HCT116 (cell line): Measurements from ENCODE around the gene DLX5. TPM values are rescaled to one million over a fixed set of nuclear protein-coding genes. Genes with fewer than 3 reads are reported as not detected.

Experiments used
- ATAC-seq: fragments of 200-7000 bp; cut with Tn5 transposase; 2 replicates; pipeline ENCODE4 v1.9.1; 2020; ENCODE audit warnings: mild to moderate bottlenecking, moderate library complexity
- BruUV-seq: library from RNA; stranded (reverse); fragments of 400-500 nt; replicated peaks from 2 replicates; lab custom pipeline; 2021; lab: Mats Ljungman, UMichigan
- CTCF ChIA-PET: fragments of 300-600 bp; sonication (Branson Sonifier 250); formaldehyde crosslinking; loops from one replicate; lab custom pipeline; 2021; ENCODE audit warnings: antibody characterized with exemption; lab: Charles Lee
- POLR2A ChIA-PET: fragments of 300-600, 350-600 bp; sonication (Branson Sonifier 250); formaldehyde crosslinking; loops from one replicate; lab custom pipeline; 2021; ENCODE audit warnings: antibody characterized with exemption; lab: Charles Lee
- RAD21 ChIA-PET, 2 experiments: fragments of 300-600 bp; sonication (Branson Sonifier 250); formaldehyde crosslinking; loops; one replicate each; lab custom pipeline; 2023; ENCODE audit warnings: low total read pairs in 2 of 2; ENCODE audit not compliant: uncharacterized antibody in 2 of 2, unreplicated experiment in 2 of 2, low non-redundant PET in 1 of 2; lab: Charles Lee
- DNase-seq: peaks from one replicate; pipeline ENCODE4 v3.0.0-alpha.2; 2010; ENCODE audit warnings: low read depth, low spot score
- H2AFZ ChIP-seq: fragments of 200-600 bp; shearing (Covaris generic), sonication (generic); 2 replicates; pipeline ENCODE4 v1.6.1; 2017; ENCODE audit warnings: low read depth, mixed run types, mixed read lengths, antibody characterized with exemption, low read length; ENCODE audit not compliant: poor library complexity, severe bottlenecking
- H3K27ac ChIP-seq: 2 replicates; pipeline ENCODE4 v1.5.1; 2012; ENCODE audit warnings: low read depth, low read length
- H3K27me3 ChIP-seq: fragments of 200-600 bp; sonication (generic); 2 replicates; pipeline ENCODE4 v1.6.1; 2016; ENCODE audit warnings: mixed run types, low read length, mixed read lengths; ENCODE audit not compliant: insufficient read depth
- H3K36me3 ChIP-seq, 2 experiments: fragments of 200-500 bp in 1 of 2; fragments of 200-600 bp in 1 of 2; sonication (Bioruptor generic) in 1 of 2; sonication (generic) in 1 of 2; 2 replicates each; pipeline versions ENCODE4 v1.5.1 to v1.6.1; 2014 to 2016; ENCODE audit warnings: low read length in 2 of 2, inconsistent platforms in 1 of 2, mixed read lengths in 1 of 2, mixed run types in 1 of 2; ENCODE audit not compliant: insufficient read depth in 2 of 2, control insufficient read depth in 1 of 2
- H3K4me1 ChIP-seq, 2 experiments: fragments of 200-600 bp in 1 of 2; sonication (generic) in 1 of 2; 2 replicates each; pipeline versions ENCODE4 v1.5.1 to v1.6.1; 2012 to 2017; ENCODE audit warnings: low read length in 2 of 2, inconsistent platforms in 1 of 2, mild to moderate bottlenecking in 1 of 2, mixed read lengths in 1 of 2, mixed run types in 1 of 2, moderate library complexity in 1 of 2; ENCODE audit not compliant: insufficient read depth in 2 of 2, control insufficient read depth in 1 of 2
- H3K4me2 ChIP-seq: fragments of 200-600 bp; sonication (generic); 2 replicates; pipeline ENCODE4 v1.6.1; 2017; ENCODE audit warnings: mixed run types, low read length, mixed read lengths
- H3K4me3 ChIP-seq, 2 experiments: fragments of 200-600 bp in 1 of 2; sonication (generic) in 1 of 2; replicated peaks in 1 of 2; 2 replicates each; pipeline ENCODE4 v1.5.1; 2011 to 2016; ENCODE audit warnings: low read length in 2 of 2, control low read depth in 1 of 2, low read depth in 1 of 2, mild to moderate bottlenecking in 1 of 2, mixed read lengths in 1 of 2, mixed run types in 1 of 2
- H3K79me2 ChIP-seq: fragments of 200-600 bp; sonication (generic); 2 replicates; pipeline ENCODE4 v1.6.1; 2017; ENCODE audit warnings: mild to moderate bottlenecking, mixed run types, low read length, moderate library complexity, mixed read lengths; ENCODE audit not compliant: insufficient read depth
- H3K9ac ChIP-seq: fragments of 200-600 bp; sonication (generic); 2 replicates; pipeline ENCODE4 v1.6.1; 2016; ENCODE audit warnings: low read length, mixed read lengths
- H3K9me2 ChIP-seq: fragments of 200-600 bp; sonication (generic), shearing (Covaris generic); 2 replicates; pipeline ENCODE4 v1.6.1; 2017; ENCODE audit warnings: mixed run types, mild to moderate bottlenecking, moderate library complexity; ENCODE audit not compliant: insufficient read depth
- H3K9me3 ChIP-seq, 2 experiments: fragments of 200-500 bp in 1 of 2; fragments of 200-600 bp in 1 of 2; sonication (Bioruptor generic) in 1 of 2; sonication (generic) in 1 of 2; 2 replicates each; pipeline ENCODE4 v1.6.1; 2014 to 2017; ENCODE audit warnings: low read length in 2 of 2, mixed read lengths in 2 of 2, inconsistent platforms in 1 of 2, low read depth in 1 of 2, mild to moderate bottlenecking in 1 of 2, mixed run types in 1 of 2, moderate library complexity in 1 of 2; ENCODE audit not compliant: control insufficient read depth in 1 of 2, insufficient read depth in 1 of 2
- H4K20me1 ChIP-seq: fragments of 200-600 bp; sonication (generic), shearing (Covaris generic); 2 replicates; pipeline ENCODE4 v1.6.1; 2017; ENCODE audit warnings: mixed run types, mild to moderate bottlenecking, moderate library complexity; ENCODE audit not compliant: insufficient read depth
- CBX3 ChIP-seq: IDR thresholded peaks from 2 replicates; pipeline ENCODE4 v1.6.1; 2012; ENCODE audit warnings: low read depth
- CEBPB ChIP-seq: IDR thresholded peaks from 2 replicates; pipeline ENCODE4 v1.6.1; 2012; ENCODE audit warnings: low read depth
- EGR1 ChIP-seq: IDR thresholded peaks from 2 replicates; pipeline ENCODE4 v1.6.1; 2012; ENCODE audit warnings: low read depth
- ELF1 ChIP-seq: IDR thresholded peaks from 2 replicates; pipeline ENCODE4 v1.6.1; 2012; ENCODE audit warnings: low read depth, borderline replicate concordance
- EZH2 ChIP-seq: fragments of 200-600 bp; sonication (generic); IDR thresholded peaks from 2 replicates; pipeline ENCODE4 v1.6.1; 2017; ENCODE audit warnings: antibody characterized with exemption, mixed run types
- EZH2phosphoT487 ChIP-seq: fragments of 200-600 bp; IDR thresholded peaks from 2 replicates; pipeline ENCODE4 v1.6.1; 2018; ENCODE audit warnings: antibody characterized with exemption, borderline replicate concordance
- FOSL1 ChIP-seq: IDR thresholded peaks from 2 replicates; pipeline ENCODE4 v1.6.1; 2012; ENCODE audit warnings: low read depth
- JUND ChIP-seq: IDR thresholded peaks from 2 replicates; pipeline ENCODE4 v1.6.1; 2012
- POLR2A ChIP-seq: IDR thresholded peaks from 2 replicates; pipeline ENCODE4 v1.7.0; 2011; ENCODE audit warnings: borderline replicate concordance; ENCODE audit not compliant: insufficient read depth, insufficient read length; ENCODE audit errors: extremely low read depth
- RAD21 ChIP-seq: IDR thresholded peaks from 2 replicates; pipeline ENCODE4 v1.6.1; 2012; ENCODE audit warnings: low read depth, mild to moderate bottlenecking
- SIN3A ChIP-seq: IDR thresholded peaks from 2 replicates; pipeline ENCODE4 v1.6.1; 2012; ENCODE audit warnings: low read depth
- SP1 ChIP-seq: IDR thresholded peaks from 2 replicates; pipeline ENCODE4 v1.6.1; 2012; ENCODE audit warnings: low read depth
- SRF ChIP-seq: IDR thresholded peaks from 2 replicates; pipeline ENCODE4 v1.6.1; 2012; ENCODE audit warnings: low read depth
- YY1 ChIP-seq: IDR thresholded peaks from 2 replicates; pipeline ENCODE4 v1.6.1; 2011; ENCODE audit warnings: low read length, low read depth, moderate library complexity, mild to moderate bottlenecking; ENCODE audit not compliant: insufficient replicate concordance; ENCODE audit errors: extremely low read depth
- ZFX ChIP-seq: fragments of 450-650 bp; IDR thresholded peaks from 2 replicates; pipeline ENCODE4 v1.6.1; 2017
- ZNF274 ChIP-seq: fragments of 200-500 bp; sonication (Bioruptor generic); IDR thresholded peaks from 2 replicates; pipeline ENCODE4 v1.6.1; 2014; ENCODE audit warnings: mild to moderate bottlenecking, low read depth, low read length, inconsistent platforms
- intact Hi-C: fragments of 100-400 bp; cut with micrococcal nuclease; formaldehyde crosslinking; loops from 2 replicates; pipeline ENCODE4 v1.10.0; 2022
- total RNA-seq: library from RNA; stranded (reverse); gene quantifications from one replicate; pipeline ENCODE4 v1.2.1, GENCODE V29; 2021; ENCODE audit not compliant: unreplicated experiment
- TF ChIP-seq, protein P1 (sequence below): IDR thresholded peaks from 2 replicates; pipeline ENCODE4 v1.6.1; 2011; ENCODE audit warnings: mild to moderate bottlenecking, low read length, moderate library complexity; ENCODE audit not compliant: insufficient replicate concordance; ENCODE audit errors: extremely low read depth
- TF ChIP-seq, protein P2 (sequence below): IDR thresholded peaks from 2 replicates; pipeline ENCODE4 v1.6.1; 2012
- TF ChIP-seq, protein P3 (sequence below): IDR thresholded peaks from 2 replicates; pipeline ENCODE4 v1.6.1; 2012; ENCODE audit warnings: low read depth
- TF ChIP-seq, protein P4 (sequence below): IDR thresholded peaks from 2 replicates; pipeline ENCODE4 v1.6.1; 2012

The DLX5 gene
- total RNA-seq, 1 experiment from 2014 or later, result not detected

DNA sequence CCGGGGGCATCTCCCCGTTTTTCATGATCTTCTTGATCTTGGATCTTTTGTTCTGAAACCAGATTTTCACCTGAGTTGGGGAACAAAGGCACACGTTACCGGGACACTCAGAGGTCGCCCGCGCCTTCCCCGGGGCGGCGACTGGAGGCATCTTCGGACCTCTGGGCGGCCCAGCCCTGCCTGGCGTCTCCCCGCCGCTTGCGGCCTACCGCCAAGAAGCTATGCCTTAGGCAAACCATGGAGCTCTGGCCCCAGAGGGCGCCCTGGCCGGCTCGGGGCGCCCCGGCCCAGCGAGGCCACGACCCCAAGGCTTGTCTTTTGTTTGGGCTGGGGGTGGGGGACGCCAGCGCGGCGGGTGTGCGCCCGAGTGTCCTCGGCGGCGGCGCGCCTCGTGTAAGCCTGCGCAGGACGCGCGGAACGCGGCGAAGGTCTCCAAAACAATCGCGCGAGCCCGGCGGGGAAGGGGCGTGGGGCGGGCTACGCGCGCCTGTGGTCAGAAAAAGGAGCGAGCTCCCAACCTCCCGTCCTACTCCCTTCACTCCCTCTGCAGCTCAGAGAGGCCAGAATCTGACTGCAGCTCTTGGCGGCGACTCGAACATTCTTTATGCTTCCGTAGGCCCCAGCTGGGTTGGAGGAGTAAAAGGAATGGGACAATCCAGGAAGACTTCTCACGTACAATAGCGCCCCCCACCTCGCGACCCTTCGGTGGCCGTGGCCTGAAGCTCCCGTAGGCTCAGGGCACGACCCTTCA lies 3.5 kb downstream of the DLX5 start:
- TF ChIP-seq CEBPB (no peak), ELF1 (no peak), RAD21 (no peak), EGR1 (no peak), SRF (no peak), YY1 (no peak), EZH2 (no peak), SP1 (no peak), SIN3A (no peak), JUND (no peak), EZH2phosphoT487 (no peak), ZNF274 (no peak), POLR2A (no peak), ZFX (no peak), CBX3 (no peak), FOSL1 (no peak)
- TF ChIP-seq, protein P1, sequence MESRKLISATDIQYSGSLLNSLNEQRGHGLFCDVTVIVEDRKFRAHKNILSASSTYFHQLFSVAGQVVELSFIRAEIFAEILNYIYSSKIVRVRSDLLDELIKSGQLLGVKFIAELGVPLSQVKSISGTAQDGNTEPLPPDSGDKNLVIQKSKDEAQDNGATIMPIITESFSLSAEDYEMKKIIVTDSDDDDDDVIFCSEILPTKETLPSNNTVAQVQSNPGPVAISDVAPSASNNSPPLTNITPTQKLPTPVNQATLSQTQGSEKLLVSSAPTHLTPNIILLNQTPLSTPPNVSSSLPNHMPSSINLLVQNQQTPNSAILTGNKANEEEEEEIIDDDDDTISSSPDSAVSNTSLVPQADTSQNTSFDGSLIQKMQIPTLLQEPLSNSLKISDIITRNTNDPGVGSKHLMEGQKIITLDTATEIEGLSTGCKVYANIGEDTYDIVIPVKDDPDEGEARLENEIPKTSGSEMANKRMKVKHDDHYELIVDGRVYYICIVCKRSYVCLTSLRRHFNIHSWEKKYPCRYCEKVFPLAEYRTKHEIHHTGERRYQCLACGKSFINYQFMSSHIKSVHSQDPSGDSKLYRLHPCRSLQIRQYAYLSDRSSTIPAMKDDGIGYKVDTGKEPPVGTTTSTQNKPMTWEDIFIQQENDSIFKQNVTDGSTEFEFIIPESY, result no peak
- TF ChIP-seq, protein P2, sequence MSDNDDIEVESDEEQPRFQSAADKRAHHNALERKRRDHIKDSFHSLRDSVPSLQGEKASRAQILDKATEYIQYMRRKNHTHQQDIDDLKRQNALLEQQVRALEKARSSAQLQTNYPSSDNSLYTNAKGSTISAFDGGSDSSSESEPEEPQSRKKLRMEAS, result no peak
- TF ChIP-seq, protein P3, sequence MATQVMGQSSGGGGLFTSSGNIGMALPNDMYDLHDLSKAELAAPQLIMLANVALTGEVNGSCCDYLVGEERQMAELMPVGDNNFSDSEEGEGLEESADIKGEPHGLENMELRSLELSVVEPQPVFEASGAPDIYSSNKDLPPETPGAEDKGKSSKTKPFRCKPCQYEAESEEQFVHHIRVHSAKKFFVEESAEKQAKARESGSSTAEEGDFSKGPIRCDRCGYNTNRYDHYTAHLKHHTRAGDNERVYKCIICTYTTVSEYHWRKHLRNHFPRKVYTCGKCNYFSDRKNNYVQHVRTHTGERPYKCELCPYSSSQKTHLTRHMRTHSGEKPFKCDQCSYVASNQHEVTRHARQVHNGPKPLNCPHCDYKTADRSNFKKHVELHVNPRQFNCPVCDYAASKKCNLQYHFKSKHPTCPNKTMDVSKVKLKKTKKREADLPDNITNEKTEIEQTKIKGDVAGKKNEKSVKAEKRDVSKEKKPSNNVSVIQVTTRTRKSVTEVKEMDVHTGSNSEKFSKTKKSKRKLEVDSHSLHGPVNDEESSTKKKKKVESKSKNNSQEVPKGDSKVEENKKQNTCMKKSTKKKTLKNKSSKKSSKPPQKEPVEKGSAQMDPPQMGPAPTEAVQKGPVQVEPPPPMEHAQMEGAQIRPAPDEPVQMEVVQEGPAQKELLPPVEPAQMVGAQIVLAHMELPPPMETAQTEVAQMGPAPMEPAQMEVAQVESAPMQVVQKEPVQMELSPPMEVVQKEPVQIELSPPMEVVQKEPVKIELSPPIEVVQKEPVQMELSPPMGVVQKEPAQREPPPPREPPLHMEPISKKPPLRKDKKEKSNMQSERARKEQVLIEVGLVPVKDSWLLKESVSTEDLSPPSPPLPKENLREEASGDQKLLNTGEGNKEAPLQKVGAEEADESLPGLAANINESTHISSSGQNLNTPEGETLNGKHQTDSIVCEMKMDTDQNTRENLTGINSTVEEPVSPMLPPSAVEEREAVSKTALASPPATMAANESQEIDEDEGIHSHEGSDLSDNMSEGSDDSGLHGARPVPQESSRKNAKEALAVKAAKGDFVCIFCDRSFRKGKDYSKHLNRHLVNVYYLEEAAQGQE, result no peak
- TF ChIP-seq, protein P4, sequence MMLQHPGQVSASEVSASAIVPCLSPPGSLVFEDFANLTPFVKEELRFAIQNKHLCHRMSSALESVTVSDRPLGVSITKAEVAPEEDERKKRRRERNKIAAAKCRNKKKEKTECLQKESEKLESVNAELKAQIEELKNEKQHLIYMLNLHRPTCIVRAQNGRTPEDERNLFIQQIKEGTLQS, result no peak
- Histone ChIP-seq H3K9me3 (no peaks in the 10 kb centered on the region), H3K36me3 (no peaks in the 10 kb centered on the region), H3K9ac (no peak overlapping the region), H3K27me3 (peaks cover 22% of the 10 kb centered on the region), H2AFZ (no peak overlapping the region), H3K4me2 (no peak overlapping the region), H3K4me1 (no peaks in the 10 kb centered on the region), H3K4me3 (no peak overlapping the region), H3K79me2 (no peaks in the 10 kb centered on the region), H4K20me1 (no peaks in the 10 kb centered on the region), H3K27ac (no peak overlapping the region), H3K9me2 (no peaks in the 10 kb centered on the region)
- CTCF ChIA-PET, result no interaction called here
- no TSS peak for BruUV-seq
- RAD21 ChIA-PET, result no interaction called here
- ATAC-seq, result no peak
- intact Hi-C loops, result no loop called here
- POLR2A ChIA-PET, result no interaction called here
- no peak for DNase-seq
